ENCODE data around the gene TACO1. TPM values are rescaled to one million over a fixed set of nuclear protein-coding genes. Genes with fewer than 3 reads are reported as not detected.

TACO1 gene
- total RNA-seq, 2 experiments from 2014 or later: 28.2 to 30.4 TPM

DNA sequence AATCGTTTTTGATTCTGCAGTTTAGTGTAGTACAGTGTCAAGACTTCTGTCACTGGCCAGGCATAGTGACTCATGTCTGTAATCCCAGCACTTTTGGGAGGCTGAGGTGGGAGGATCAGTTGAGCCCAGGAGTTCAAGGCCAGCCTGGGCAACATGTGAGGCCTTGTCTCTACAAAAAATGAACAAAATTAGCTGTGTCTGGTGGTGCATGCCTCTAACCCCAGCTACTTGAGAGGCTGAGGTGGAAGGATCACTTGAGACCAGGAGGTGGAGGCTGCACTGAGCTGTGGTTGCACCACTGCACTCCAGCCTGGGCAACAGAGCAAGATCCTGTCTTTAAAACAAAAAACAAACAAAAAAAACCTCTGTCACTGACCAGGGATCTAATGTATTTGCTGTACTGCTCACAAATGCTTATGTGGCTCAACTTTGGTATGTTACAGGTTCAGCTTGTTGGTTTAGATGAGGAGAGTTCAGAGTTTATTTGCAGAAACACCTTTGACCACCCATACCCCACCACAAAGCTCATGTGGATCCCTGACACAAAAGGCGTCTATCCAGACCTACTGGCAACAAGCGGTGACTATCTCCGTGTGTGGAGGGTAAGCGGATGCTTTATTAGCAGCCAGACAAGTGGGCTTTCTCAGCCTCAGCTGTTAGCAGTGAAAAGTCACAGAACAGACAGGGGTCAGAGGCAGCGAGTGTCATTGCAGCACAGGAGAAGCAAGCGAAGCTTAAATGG, 22.5 kb upstream of the TACO1 start:
- peaks cover 15% of the 10 kb centered on the region for H3K4me1 Mint-ChIP-seq (ENCODE audit: low read depth)
- CTCF ChIA-PET: interaction anchor here (1.3 kb wide), 1 partner anchor 9 kb away, joined by 4 read pairs; no protein-coding TSS in a partner anchor
- no peaks in the 10 kb centered on the region for H3K27me3 Mint-ChIP-seq
- POLR2A ChIA-PET: no interaction called here
- intact Hi-C loops (cut with micrococcal nuclease): no loop called here
- no peak for DNase-seq
- peaks cover 19% of the 10 kb centered on the region for H3K36me3 Mint-ChIP-seq
- no peaks in the 10 kb centered on the region for H3K9me3 Mint-ChIP-seq
- H3K27ac Mint-ChIP-seq: no peak overlapping the region
- no peak overlapping the region for H3K4me3 Mint-ChIP-seq

DNA sequence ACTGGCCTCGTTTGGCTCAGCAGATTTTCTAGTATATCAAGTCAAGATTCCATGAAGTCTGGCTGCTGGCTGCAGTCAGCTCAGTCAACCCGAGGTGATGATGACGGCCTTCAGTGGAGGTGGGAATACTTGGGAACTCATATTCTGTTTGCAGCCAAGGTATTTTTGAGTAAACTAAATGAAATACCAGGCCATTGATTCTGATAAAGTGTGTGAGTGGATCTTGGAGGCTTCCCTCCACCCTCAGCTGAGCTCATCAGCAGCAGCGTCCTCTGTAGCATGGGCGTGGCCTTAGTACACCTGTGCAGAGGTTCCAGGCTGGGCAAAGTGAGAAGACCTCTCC, 22.0 kb upstream of the TACO1 start:
- Mint-ChIP-seq H3K27ac (no peak overlapping the region), H3K36me3 (peaks cover 25% of the 10 kb centered on the region), H3K27me3 (no peaks in the 10 kb centered on the region), H3K9me3 (no peaks in the 10 kb centered on the region), H3K4me1 (ENCODE audit: low read depth) (peaks cover 14% of the 10 kb centered on the region), H3K4me3 (no peak overlapping the region)
- DNase-seq: no peak
- CTCF ChIA-PET: interaction anchor here (1.3 kb wide), 1 partner anchor 9 kb away, joined by 4 read pairs; no protein-coding TSS in a partner anchor
- intact Hi-C loops (cut with micrococcal nuclease): no loop called here
- POLR2A ChIA-PET: no interaction called here

DNA sequence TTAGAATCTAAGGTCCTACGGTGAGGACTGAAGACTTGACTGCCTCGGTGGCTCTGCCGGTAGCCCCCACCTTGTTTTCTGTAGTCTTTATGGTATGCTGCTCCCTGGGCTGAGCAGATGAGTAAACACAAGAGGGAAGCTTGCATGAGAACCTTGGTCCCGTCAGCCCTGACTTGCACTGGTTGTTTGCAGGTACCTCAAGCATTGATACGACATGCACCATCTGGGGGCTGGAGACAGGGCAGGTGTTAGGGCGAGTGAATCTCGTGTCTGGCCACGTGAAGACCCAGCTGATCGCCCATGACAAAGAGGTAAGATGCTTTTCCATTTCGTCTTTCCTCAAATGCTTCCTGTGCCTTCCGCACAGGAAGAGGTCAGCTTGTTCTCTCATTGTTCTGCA, 21.1 kb upstream of the TACO1 start:
- Mint-ChIP-seq H3K4me3 (no peak overlapping the region), H3K9me3 (no peaks in the 10 kb centered on the region)
- CTCF ChIA-PET: interaction anchor here (0.7 kb wide), 1 partner anchor 173 kb away, joined by 3 read pairs; no protein-coding TSS in a partner anchor

DNA sequence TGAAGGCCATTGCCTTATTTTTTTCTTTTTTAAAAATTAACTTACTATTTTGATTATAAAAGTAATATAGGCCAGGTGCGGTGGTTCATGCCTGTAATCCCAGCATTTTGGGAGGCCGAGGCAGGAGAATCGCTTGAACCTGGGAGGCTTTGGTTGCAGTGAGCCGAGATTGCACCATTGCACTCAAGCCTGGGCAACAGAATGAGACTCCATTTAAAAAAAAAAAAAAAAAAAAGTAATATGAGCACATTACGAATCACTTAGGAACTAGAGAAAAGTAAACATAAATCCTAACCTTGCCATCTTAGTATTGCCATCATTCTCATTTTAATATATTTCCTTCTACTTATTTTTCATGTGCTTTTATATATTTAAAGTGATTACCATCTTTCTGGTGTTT, 12.9 kb upstream of the TACO1 start:
- no peaks in the 10 kb centered on the region for H3K27me3 Mint-ChIP-seq
- DNase-seq: no peak
- H3K27ac Mint-ChIP-seq: no peak overlapping the region
- H3K36me3 Mint-ChIP-seq: peaks cover 54% of the 10 kb centered on the region
- ChIA-PET POLR2A (no interaction called here), CTCF (interaction anchor here (0.6 to 1.4 kb wide), 2 partner anchors 24 to 245 kb away, joined by 3 to 4 read pairs; no protein-coding TSS in a partner anchor)
- no peak overlapping the region for H3K4me3 Mint-ChIP-seq
- no peaks in the 10 kb centered on the region for H3K9me3 Mint-ChIP-seq
- intact Hi-C loops (cut with micrococcal nuclease): no loop called here
- H3K4me1 Mint-ChIP-seq (ENCODE audit: low read depth): peaks cover 13% of the 10 kb centered on the region

More for the DNA sequence above, 21.1 kb upstream of the TACO1 start:
- Mint-ChIP-seq H3K36me3 (peaks cover 27% of the 10 kb centered on the region), H3K27me3 (no peaks in the 10 kb centered on the region), H3K4me1 (ENCODE audit: low read depth) (peaks cover 11% of the 10 kb centered on the region), H3K27ac (no peak overlapping the region)
- no peak for DNase-seq
- POLR2A ChIA-PET: no interaction called here
- intact Hi-C loops (cut with micrococcal nuclease): no loop called here

DNA sequence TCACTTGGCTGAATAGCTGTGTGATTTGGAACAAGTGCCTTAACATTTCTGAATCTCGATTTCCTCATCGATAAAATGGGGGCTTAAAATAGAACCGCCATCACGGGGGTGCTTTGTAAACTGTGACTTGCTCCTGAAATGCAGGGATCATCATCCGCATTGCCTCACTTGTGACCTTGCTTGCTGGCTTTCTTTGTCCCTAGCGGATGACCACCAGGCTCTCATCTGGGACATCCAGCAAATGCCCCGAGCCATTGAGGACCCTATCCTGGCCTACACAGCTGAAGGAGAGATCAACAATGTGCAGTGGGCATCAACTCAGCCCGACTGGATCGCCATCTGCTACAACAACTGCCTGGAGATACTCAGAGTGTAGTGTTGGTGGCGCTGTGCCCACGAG, 11.9 kb upstream of the TACO1 start:
- no peaks in the 10 kb centered on the region for H3K27me3 Mint-ChIP-seq
- intact Hi-C loops (cut with micrococcal nuclease): no loop called here
- no peak overlapping the region for H3K27ac Mint-ChIP-seq
- no peaks in the 10 kb centered on the region for H3K9me3 Mint-ChIP-seq
- ChIA-PET CTCF (no interaction called here), POLR2A (no interaction called here)
- H3K36me3 Mint-ChIP-seq: peaks cover 44% of the 10 kb centered on the region
- H3K4me3 Mint-ChIP-seq: no peak overlapping the region
- no peak for DNase-seq
- peaks cover 13% of the 10 kb centered on the region for H3K4me1 Mint-ChIP-seq (ENCODE audit: low read depth)

DNA sequence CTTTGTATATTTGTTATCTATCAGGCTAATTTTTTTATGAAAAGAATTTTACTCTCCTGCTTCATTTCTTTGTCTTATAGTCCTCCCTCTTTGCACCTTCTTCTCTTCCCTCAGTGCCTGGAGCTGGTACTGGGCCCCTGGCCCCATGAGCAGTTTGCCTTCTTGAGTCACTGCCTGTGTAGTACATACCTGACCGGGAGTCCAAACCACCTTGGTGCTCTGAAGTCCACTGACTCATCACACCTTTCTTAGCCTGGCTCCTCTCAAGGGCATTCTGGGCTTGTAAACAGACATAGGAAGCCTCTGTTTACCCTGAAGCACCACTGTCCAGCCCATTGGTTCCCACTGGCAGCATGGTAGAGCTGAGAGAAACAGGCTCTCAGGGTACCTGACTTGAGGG, 11.0 kb upstream of the TACO1 start:
- Mint-ChIP-seq H3K36me3 (peaks cover 41% of the 10 kb centered on the region), H3K27ac (no peak overlapping the region), H3K4me1 (ENCODE audit: low read depth) (peaks cover 11% of the 10 kb centered on the region), H3K4me3 (no peak overlapping the region), H3K9me3 (no peaks in the 10 kb centered on the region), H3K27me3 (no peaks in the 10 kb centered on the region)
- no peak for DNase-seq
- ChIA-PET POLR2A (no interaction called here), CTCF (interaction anchor here (1.6 kb wide), 1 partner anchor 22 kb away, joined by 3 read pairs; no protein-coding TSS in a partner anchor)
- intact Hi-C loops (cut with micrococcal nuclease): no loop called here

DNA sequence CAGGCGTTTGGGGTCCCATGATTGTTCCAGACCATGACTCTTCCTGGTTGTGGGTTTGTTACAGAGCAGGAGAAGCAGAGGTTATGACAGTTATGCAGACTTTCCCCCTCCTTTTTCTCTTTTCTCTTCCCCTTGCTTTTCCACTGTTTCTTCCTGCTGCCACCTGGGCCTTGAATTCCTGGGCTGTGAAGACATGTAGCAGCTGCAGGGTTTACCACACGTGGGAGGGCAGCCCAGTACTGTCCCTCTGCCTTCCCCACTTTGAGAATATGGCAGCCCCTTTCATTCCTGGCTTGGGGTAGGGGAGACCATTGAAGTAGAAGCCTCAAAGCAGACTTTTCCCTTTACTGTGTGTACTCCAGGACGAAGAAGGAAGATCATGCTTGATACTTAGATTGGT, 7.9 kb upstream of the TACO1 start:
- ChIA-PET CTCF (interaction anchor here (1.1 to 1.8 kb wide), 3 partner anchors 16 to 167 kb away, joined by 3 to 6 read pairs (median 3); no protein-coding TSS in a partner anchor), POLR2A (no interaction called here)
- intact Hi-C loops (cut with micrococcal nuclease): no loop called here
- no peak for DNase-seq
- no peak overlapping the region for H3K4me3 Mint-ChIP-seq
- peaks cover 23% of the 10 kb centered on the region for H3K36me3 Mint-ChIP-seq
- no peak overlapping the region for H3K27ac Mint-ChIP-seq
- no peaks in the 10 kb centered on the region for H3K9me3 Mint-ChIP-seq
- H3K27me3 Mint-ChIP-seq: no peaks in the 10 kb centered on the region
- peaks cover 15% of the 10 kb centered on the region for H3K4me1 Mint-ChIP-seq (ENCODE audit: low read depth)

DNA sequence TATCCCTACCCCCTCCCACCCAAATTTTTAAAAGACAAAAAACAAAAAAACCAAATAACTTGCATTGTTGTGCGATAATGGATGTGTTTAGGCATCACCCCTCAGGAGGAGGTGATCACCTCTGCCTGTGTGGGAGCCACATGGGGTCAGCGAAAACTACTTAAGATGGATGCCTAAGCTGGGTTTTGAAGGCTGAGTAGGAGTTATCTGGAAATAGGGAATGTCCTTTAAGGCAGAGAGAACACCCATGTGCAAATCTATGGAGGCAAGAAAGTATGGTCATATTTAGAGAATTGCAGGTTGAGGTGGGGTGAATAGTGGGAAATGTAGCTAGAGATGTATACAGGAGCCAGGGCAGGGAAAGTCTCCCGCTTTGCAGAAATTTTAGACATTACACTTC, 5.6 kb upstream of the TACO1 start:
- H3K4me1 Mint-ChIP-seq (ENCODE audit: low read depth): peaks cover 29% of the 10 kb centered on the region
- ChIA-PET POLR2A (no interaction called here), CTCF (interaction anchor here (1.1 kb wide), 1 partner anchor 16 kb away, joined by 3 read pairs; no protein-coding TSS in a partner anchor)
- H3K36me3 Mint-ChIP-seq: peaks cover 4% of the 10 kb centered on the region
- no peak overlapping the region for H3K27ac Mint-ChIP-seq
- no peak overlapping the region for H3K4me3 Mint-ChIP-seq
- DNase-seq: no peak
- intact Hi-C loops (cut with micrococcal nuclease): no loop called here
- H3K9me3 Mint-ChIP-seq: no peaks in the 10 kb centered on the region
- no peaks in the 10 kb centered on the region for H3K27me3 Mint-ChIP-seq

DNA sequence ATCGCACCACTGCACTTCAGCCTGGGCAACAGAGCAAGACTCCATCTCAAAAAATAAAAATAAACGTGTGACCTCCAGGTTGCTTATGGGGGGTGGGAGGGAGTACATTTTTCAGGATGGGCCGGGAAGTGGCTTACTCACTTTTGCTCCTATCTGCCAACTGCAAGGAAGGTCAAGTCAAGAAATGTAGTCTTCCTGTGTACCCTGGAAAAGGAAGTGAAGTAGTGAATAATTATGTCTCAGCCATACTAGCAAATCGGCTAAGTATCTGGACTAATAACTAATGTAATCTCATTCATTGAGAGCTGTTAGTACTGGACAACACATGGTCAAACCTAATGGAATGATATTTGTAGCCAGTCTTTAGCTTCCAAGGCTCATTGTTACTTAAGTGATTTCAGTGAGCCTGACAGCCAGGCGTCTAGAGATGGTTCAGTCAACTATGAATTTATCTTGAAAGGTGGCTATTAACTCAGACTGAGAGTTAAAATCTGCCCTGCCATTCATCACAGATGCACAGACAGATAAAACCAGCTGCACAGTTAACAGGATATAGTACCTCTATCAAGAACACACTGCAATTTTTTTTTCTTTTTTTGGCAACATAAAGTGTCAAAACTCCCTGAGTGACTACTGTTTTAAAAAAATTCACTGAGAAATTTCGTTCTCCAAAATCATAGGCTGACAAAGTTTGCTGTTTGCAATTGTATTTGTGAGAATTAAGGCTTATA, 3.7 kb upstream of the TACO1 start:
- H3K27ac Mint-ChIP-seq: peak overlapping the region; percentile 88
- intact Hi-C loops (cut with micrococcal nuclease): no loop called here
- no peak for DNase-seq
- no peaks in the 10 kb centered on the region for H3K27me3 Mint-ChIP-seq
- no peaks in the 10 kb centered on the region for H3K36me3 Mint-ChIP-seq
- ChIA-PET POLR2A (interaction anchor here (0.8 to 1.4 kb wide), 3 partner anchors 10 to 46 kb away, joined by 4 to 7 read pairs (median 4); no protein-coding TSS in a partner anchor), CTCF (interaction anchor here (0.8 to 1.9 kb wide), 4 partner anchors 12 to 119 kb away, joined by 3 to 12 read pairs (median 3); no protein-coding TSS in a partner anchor)
- no peak overlapping the region for H3K4me3 Mint-ChIP-seq
- peaks cover 39% of the 10 kb centered on the region for H3K4me1 Mint-ChIP-seq (ENCODE audit: low read depth)
- H3K9me3 Mint-ChIP-seq: no peaks in the 10 kb centered on the region

DNA sequence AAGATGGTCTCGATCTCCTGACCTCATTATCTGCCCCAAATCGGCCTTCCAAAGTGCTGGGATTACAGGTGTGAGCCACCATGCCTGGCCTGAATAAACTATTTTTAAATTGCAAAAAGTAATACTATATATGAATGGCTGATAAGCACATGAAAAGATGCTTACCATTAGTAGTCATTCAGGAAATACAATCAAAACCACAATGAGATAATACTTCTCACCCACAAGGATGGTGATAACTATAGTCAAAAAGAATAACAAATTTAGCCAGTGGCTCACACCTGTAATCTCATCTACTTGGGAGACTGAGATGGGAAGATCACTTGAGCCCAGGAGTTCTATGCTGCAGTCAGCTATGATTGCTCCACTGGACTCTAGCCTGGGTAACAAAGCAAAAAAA, 2.4 kb upstream of the TACO1 start:
- no peak overlapping the region for H3K4me3 Mint-ChIP-seq
- H3K36me3 Mint-ChIP-seq: no peaks in the 10 kb centered on the region
- H3K9me3 Mint-ChIP-seq: no peaks in the 10 kb centered on the region
- peaks cover 39% of the 10 kb centered on the region for H3K4me1 Mint-ChIP-seq (ENCODE audit: low read depth)
- no peak for DNase-seq
- H3K27ac Mint-ChIP-seq: peak overlapping the region; percentile 74
- POLR2A ChIA-PET: interaction anchor here (1.1 kb wide), 1 partner anchor 47 kb away, joined by 4 read pairs; no protein-coding TSS in a partner anchor
- H3K27me3 Mint-ChIP-seq: no peaks in the 10 kb centered on the region
- CTCF ChIA-PET: interaction anchor here (0.7 kb wide), 1 partner anchor 14 kb away, joined by 4 read pairs; no protein-coding TSS in a partner anchor
- intact Hi-C loops (cut with micrococcal nuclease): loop anchor here (1.0 kb wide), 1 partner anchor 12 kb away; no protein-coding TSS in a partner anchor

DNA sequence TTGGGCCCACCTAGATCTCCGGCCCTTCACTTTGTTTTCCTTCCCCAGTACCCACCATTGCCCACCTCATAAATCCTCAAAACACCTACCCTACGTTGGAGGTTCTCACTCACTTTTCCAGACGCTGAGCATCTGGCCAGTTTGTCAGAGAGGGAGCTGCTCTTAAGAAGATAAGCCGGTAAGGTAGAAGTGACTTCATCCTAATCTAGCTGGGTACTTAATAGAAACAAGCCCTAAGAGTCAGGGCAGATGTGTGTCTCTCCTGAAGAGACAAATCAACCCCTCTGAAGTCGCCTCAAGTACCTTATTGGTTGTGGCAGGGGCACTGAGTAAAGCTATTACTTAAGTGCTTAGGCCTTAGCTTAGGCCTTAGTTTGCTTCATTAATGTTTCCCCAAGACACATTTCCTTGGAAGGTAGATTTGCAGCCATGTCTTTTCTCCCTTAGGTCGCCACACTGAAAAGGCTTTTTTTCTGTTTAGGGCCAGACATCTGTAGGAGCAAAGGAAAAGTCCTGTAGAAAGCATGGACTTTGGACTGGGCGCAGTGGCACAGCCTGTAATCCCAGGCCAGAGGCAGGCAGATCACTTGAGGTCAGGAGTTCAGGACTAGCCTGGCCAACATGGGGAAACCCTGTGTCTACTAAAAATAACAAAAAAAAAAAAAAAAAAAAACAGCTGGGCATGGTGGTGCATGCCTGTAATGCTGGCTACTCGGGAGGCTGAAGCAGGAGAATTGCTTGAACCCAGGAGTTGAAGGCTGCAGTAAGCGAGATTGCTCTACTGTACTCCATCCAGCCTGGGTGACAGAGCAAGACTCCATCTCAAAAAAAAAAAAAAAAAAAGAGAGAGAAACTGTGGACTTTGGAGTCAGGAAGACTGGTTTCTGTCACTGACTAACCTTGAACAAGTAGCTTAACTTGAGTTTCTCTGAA, 1.0 kb downstream of the TACO1 start:
- Mint-ChIP-seq H3K27ac (peak overlapping the region; percentile 86), H3K4me3 (peak overlapping the region; percentile 86), H3K27me3 (no peaks in the 10 kb centered on the region), H3K4me1 (ENCODE audit: low read depth) (peaks cover 35% of the 10 kb centered on the region), H3K9me3 (no peaks in the 10 kb centered on the region), H3K36me3 (peaks cover 13% of the 10 kb centered on the region)
- ChIA-PET CTCF (interaction anchor here (1.0 to 2.9 kb wide), 5 partner anchors 10 to 195 kb away, joined by 4 to 22 read pairs (median 4); partner anchors contain the start of gene MAP3K3), POLR2A (interaction anchor here (0.7 to 1.7 kb wide), 7 partner anchors 9 to 124 kb away, joined by 3 to 7 read pairs (median 4); partner anchors contain the start of gene MAP3K3)
- intact Hi-C loops (cut with micrococcal nuclease): no loop called here
- no peak for DNase-seq
